ENCODE data around the gene RABL6. TPM values are rescaled to one million over a fixed set of nuclear protein-coding genes. Genes with fewer than 3 reads are reported as not detected.
A peak's percentile ranks its signal among the peaks of the same experiment; 100 is the strongest.

The RABL6 gene, protein sequence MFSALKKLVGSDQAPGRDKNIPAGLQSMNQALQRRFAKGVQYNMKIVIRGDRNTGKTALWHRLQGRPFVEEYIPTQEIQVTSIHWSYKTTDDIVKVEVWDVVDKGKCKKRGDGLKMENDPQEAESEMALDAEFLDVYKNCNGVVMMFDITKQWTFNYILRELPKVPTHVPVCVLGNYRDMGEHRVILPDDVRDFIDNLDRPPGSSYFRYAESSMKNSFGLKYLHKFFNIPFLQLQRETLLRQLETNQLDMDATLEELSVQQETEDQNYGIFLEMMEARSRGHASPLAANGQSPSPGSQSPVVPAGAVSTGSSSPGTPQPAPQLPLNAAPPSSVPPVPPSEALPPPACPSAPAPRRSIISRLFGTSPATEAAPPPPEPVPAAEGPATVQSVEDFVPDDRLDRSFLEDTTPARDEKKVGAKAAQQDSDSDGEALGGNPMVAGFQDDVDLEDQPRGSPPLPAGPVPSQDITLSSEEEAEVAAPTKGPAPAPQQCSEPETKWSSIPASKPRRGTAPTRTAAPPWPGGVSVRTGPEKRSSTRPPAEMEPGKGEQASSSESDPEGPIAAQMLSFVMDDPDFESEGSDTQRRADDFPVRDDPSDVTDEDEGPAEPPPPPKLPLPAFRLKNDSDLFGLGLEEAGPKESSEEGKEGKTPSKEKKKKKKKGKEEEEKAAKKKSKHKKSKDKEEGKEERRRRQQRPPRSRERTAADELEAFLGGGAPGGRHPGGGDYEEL
- total RNA-seq = 10 to 100 TPM; 69.8 to 72.8 TPM

DNA sequence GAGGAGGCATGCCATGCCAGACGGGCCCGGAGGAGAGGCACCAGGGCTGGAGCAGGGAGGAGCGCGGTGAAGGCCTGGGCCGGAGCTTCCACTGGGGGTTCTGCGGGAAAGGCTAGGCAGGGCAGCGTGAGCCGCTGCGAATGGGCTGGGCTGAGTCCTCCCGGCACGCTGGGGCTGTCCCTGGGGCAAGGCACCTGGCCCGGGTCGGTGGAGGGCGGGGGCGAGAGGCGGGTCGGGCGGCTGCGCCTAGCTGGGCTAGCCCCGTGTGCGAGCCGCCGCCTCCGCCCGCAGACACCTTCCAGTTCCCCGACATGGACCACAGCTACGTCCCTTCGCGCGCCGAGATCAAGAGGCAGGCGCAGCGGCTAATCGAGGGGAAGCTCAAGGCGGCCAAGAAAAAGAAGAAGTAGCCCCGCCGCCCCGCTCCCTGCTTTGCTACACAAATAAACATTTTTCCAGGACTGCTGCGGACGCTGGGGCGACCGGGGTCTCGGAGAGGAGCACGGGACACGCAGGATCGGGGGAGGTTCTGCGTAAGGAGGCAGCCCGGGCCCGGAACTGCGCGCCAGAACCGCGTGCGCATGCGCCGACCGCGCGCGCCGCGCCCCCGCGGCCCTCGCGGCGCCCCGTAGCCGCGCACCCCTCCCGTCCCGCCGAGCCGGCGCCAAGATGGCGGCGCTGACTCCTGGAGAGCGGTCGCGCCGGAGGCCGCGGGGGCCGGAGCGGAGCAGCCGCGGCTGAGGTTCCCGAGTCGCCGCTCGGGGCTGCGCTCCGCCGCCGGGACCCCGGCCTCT, at the start of gene RABL6:
Gene RABL6, plus strand, starts transcription at position 668 of the 794 bp plus-strand sequence. CDS start 249 bp downstream, outside the sequence.
- no peaks in the 10 kb centered on the region for H3K27me3 ChIP-seq
- intact Hi-C loops (cut with DNase I) = no loop called here
- 0 to 4% methylated on average over 11 to 94 of the region's 96 CpGs for WGBS, 2 donors
- H3K27ac ChIP-seq = peak within 1 kb of the TSS; percentile 76 to 91 (median 88)
- H3K36me3 ChIP-seq (replicated peaks in 1 of 2; ENCODE audit: insufficient read depth in 1 of 2, low read depth in 2 of 2) = no peaks in the 10 kb centered on the region
- ATAC-seq (peak; percentile 92), DNase-seq (peak; percentile 72 to 79 (median 78))
- TF ChIP-seq POLR2A (IDR thresholded peaks at IDR 0.05) = peak; percentile 16 to 69 (median 61)
- TF ChIP-seq, protein P1, sequence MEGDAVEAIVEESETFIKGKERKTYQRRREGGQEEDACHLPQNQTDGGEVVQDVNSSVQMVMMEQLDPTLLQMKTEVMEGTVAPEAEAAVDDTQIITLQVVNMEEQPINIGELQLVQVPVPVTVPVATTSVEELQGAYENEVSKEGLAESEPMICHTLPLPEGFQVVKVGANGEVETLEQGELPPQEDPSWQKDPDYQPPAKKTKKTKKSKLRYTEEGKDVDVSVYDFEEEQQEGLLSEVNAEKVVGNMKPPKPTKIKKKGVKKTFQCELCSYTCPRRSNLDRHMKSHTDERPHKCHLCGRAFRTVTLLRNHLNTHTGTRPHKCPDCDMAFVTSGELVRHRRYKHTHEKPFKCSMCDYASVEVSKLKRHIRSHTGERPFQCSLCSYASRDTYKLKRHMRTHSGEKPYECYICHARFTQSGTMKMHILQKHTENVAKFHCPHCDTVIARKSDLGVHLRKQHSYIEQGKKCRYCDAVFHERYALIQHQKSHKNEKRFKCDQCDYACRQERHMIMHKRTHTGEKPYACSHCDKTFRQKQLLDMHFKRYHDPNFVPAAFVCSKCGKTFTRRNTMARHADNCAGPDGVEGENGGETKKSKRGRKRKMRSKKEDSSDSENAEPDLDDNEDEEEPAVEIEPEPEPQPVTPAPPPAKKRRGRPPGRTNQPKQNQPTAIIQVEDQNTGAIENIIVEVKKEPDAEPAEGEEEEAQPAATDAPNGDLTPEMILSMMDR (IDR thresholded peaks at IDR 0.05) = peak in 2 of 7 experiments; percentile 3 to 26
- H3K9me3 ChIP-seq = no peaks in the 10 kb centered on the region
- peak within 1 kb of the TSS; percentile 87 to 97 for H3K4me3 ChIP-seq
- peaks cover 44% of the 10 kb centered on the region for H3K4me1 ChIP-seq

DNA sequence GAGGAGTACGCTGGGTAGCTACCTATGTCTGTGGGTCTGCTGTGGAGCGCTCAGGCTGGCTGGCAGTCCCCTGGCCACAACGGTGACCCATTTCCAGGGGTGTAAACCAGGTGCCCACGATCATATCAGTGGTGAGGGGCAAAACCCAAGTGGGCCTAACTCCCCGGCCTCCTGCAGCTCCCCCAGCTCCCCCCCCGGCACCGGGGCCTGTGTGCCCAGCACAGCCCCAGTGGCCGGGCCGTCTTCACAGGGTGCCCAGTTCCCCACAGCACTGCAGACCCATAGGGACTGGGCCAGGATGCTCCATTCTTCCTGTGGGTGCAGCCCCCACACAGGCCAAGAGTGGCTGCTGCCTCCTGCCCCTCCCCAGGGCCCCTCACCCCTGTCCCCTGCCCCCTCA, 48.7 kb upstream of the RABL6 start:
- intact Hi-C loops (cut with DNase I) = no loop called here
- Histone ChIP-seq H3K36me3 (replicated peaks in 1 of 2; ENCODE audit: insufficient read depth in 1 of 2, low read depth in 2 of 2) (no peaks in the 10 kb centered on the region), H3K4me3 (no peak overlapping the region), H3K4me1 (no peaks in the 10 kb centered on the region), H3K27ac (no peak overlapping the region), H3K27me3 (no peaks in the 10 kb centered on the region), H3K9me3 (peaks cover 0 to 6% (median 0%) of the 10 kb centered on the region in 3 donors)
- no peak for ATAC-seq
- 65% methylated on average over 7 of the region's 9 CpGs; no CpG with 5 or more reads in 1 of the 2 donors for WGBS, 2 donors
- DNase-seq = no peak
- no peak for TF ChIP-seq POLR2A (IDR thresholded peaks at IDR 0.05)
- TF ChIP-seq, protein P1 (IDR thresholded peaks at IDR 0.05) = no peak

DNA sequence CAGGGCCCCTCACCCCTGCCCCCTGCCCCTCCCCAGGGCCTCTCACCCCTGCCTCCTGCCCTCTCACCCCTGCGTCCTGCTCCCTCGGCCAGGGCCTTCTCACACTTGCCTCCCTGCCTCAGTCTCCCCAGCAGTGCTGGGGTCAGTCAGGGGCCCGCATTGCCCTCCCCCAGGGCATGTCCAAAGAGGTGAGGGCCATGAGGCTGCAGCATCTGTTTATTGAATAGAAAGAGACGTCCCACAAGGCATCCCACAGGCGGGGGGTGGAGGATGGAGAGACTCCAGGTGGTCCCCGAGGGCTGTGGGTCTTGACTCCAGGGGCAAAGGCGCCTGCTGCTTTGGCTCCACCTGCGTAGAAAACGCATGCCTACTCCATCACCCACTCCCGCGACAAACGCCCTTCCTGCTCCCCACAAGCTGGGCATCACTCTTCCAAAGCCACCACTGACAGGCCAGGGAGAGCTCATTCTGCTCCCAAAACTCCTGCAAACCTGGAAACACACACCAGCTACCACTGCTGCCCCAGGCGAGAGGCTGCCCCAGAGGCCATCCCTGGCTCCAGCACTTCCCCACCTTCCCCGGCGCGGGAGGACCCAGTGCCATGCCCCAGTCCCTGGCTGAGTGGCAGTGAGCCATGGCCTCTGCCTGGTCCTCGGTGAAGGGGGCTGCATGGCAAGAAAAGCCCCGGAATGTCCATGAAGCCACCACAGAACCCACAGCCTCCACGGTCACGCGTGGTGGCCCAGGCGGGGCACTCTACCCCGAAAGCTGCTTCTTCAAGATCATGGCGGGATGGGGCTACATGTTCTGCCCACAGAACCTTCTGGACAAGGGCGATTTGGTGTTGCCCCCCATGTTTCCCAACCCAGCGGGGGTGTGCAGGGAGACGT, 48.1 kb upstream of the RABL6 start:
- 73 to 75% methylated on average over 18 to 27 of the region's 27 CpGs for whole genome bisulfite sequencing, 2 donors
- no peaks in the 10 kb centered on the region for H3K36me3 ChIP-seq (replicated peaks in 1 of 2; ENCODE audit: insufficient read depth in 1 of 2, low read depth in 2 of 2)
- no peaks in the 10 kb centered on the region for H3K27me3 ChIP-seq
- no peaks in the 10 kb centered on the region for H3K4me1 ChIP-seq
- no peak for TF ChIP-seq POLR2A (IDR thresholded peaks at IDR 0.05)
- TF ChIP-seq, protein P1 (IDR thresholded peaks at IDR 0.05) = no peak
- intact Hi-C loops (cut with DNase I) = no loop called here
- DNase-seq (no peak), ATAC-seq (no peak)
- no peak overlapping the region for H3K4me3 ChIP-seq
- H3K9me3 ChIP-seq = peaks cover 0 to 6% (median 0%) of the 10 kb centered on the region in 3 donors
- no peak overlapping the region for H3K27ac ChIP-seq

DNA sequence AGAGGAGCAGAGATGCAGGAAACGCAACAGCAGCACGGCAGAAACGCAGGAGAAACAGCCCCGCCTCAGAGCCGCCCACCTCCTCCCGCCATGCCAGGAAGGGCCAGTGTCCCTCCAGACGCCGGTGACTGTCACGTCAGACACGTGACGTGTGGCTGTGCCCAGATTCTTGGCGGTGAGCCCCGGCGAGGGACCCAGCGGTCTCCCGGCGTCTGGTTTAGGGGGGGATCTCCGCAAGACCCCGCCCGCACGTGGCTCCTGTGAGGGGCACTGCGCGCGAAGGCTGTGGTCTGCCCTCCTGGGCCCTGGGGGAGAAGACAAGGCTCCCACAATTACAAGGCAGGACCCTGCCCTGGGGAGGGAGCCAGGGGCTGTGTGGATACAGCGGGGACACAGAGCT, 47.3 kb upstream of the RABL6 start:
- Histone ChIP-seq H3K36me3 (replicated peaks in 1 of 2; ENCODE audit: insufficient read depth in 1 of 2, low read depth in 2 of 2) (no peaks in the 10 kb centered on the region), H3K27ac (no peak overlapping the region), H3K9me3 (peaks cover 0 to 6% (median 0%) of the 10 kb centered on the region in 3 donors), H3K4me3 (no peak overlapping the region), H3K27me3 (no peaks in the 10 kb centered on the region), H3K4me1 (no peaks in the 10 kb centered on the region)
- no peak for ATAC-seq
- 61 to 85% methylated on average over 8 to 22 of the region's 25 CpGs for WGBS, 2 donors
- intact Hi-C loops (cut with DNase I) = no loop called here
- DNase-seq = no peak
- TF ChIP-seq, protein P1 (IDR thresholded peaks at IDR 0.05) = no peak
- TF ChIP-seq POLR2A (IDR thresholded peaks at IDR 0.05) = no peak

Data from body of pancreas (tissue), 4 donors.